RWPE1 (cell line): ENCODE measurements around the gene MPP3.

ENCODE experiments used
- CTCF ChIA-PET: fragments of 350-600 bp; sonication (Branson Sonifier 250); formaldehyde crosslinking; extraction: SDS; loops from one replicate; lab custom pipeline; 2021; lab: Yijun Ruan, JAX
- POLR2A ChIA-PET: fragments of 400-600 bp; formaldehyde crosslinking; extraction: SDS; loops from one replicate; lab custom pipeline; 2020; ENCODE audit warnings: antibody characterized with exemption; ENCODE audit not compliant: low non-redundant PET; lab: Yijun Ruan, JAX
- DNase-seq: peaks from one replicate; pipeline ENCODE4 v3.0.0; 2012; ENCODE audit warnings: low spot score
- H3K27ac ChIP-seq: fragments of 450-650 bp; 2 replicates; pipeline ENCODE4 v1.5.1; 2017
- CTCF ChIP-seq: fragments of 450-650 bp; conservative IDR thresholded peaks from 2 replicates; pipeline ENCODE4 v1.5.1; 2017; ENCODE audit warnings: low read depth, mild to moderate bottlenecking

The MPP3 gene

DNA sequence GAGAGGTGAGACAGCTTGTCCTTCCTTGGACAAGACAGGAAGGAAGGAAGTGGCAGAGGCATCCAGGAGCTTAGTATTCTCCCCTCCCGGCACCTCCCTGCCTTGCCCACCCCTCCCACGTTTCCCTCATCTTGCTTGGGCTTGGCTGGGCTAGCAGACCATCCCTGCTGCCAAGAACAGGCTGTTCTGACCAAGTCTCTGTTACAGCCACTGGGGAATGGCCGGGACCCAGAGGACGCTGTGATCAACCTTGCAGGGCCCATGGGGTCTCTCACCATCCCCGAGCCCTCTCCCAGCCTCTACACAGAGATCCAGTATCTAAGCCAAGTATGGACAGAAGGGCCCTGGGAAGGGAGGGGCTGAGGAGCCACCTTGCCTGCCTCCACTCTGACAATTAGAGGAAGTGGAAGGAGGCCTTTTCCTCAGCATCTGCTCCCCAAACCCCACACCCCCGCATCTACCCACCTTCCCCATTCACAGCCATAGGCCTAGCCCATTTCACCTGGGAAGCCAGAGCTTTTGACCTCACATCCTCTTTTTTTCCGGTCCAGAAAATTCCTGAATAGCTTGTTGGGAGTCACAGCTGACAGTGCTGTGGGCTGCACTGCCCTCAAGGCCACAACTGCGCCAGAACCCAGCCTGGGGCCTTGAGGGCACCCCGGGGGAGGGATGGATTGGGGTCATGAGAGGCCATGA lies 28.1 kb upstream of the MPP3 start:
- POLR2A ChIA-PET: no interaction called here
- TF ChIP-seq CTCF: no peak
- no peak for DNase-seq
- peak overlapping the region; percentile 17; the same call in 1 of the 2 replicates for H3K27ac ChIP-seq
- CTCF ChIA-PET: interaction anchor here (1.0 kb wide), 1 partner anchor 14 kb away, joined by 5 read pairs; the partner anchor contains the start of gene CD300LG

DNA sequence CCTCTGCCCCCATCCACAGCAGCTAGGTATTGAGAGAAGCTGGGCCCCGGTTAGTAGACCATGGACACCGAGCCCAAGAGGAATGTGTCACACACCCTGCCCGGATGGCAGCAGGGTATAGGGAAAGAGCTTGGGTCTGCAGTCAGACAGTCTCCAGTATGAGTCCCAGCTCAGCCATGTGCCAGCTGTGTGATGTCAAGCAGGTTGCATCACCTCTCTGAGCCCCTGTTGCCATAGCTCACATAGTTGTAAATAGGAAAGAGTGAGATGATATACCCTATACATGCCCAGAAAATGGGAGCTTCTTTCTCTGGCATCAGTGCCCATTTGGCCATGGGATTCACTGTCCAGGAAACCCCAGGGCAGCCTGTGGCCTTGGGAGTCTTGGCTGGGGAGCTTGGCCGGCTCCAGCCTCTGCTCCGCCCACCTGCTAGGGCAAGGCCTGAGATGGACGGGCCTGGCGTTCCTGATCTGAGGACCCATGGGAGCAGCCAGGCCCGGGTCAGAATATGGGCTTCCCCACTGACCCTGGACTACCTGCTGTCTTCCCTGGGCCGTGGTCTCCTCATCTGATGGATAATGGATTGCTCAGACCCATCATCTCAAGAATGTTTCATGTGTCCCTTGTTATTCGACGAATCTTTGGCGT lies 27.3 kb upstream of the MPP3 start:
- ChIA-PET CTCF (interaction anchor here (1.1 kb wide), 1 partner anchor 14 kb away, joined by 3 read pairs; no protein-coding TSS in a partner anchor), POLR2A (no interaction called here)
- no peak for DNase-seq
- no peak for TF ChIP-seq CTCF
- no peak overlapping the region for H3K27ac ChIP-seq

DNA sequence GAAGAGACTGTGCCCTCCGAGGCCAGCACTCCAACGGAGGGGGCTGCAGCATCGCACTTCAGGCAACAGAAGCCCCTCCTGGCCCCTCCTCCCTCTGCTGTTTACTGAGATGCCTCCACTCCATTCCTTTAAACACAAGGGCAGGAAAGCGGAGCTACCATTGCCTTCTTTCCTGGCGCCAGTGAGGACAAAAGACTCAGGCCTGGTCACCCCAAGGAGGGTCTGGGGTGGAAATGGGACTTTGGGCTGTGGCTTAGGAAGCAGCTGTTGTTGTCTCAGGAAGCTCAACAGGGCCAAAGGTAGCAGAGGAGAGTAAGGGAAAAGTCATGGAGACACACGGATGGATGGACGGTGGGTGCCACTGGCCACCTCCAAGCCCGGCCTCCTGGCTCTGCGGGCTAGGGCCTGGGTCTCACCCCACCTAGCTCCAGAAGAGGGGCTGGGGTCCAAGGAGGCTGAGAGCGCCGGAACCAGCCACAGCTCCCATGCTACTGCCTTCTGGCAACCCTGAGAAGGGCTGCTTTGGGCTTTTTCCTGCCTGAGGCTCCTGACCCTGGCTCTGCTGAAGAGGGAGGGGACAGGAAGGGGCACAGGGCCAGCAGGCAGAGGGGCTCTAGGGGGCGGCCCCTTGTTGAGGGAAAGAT lies 25.1 kb upstream of the MPP3 start:
- TF ChIP-seq CTCF: no peak
- ChIA-PET POLR2A (no interaction called here), CTCF (interaction anchor here (3.7 kb wide), 1 partner anchor 12 kb away, joined by 17 read pairs; the partner anchor contains the start of gene CD300LG)
- H3K27ac ChIP-seq: no peak overlapping the region
- no peak for DNase-seq

DNA sequence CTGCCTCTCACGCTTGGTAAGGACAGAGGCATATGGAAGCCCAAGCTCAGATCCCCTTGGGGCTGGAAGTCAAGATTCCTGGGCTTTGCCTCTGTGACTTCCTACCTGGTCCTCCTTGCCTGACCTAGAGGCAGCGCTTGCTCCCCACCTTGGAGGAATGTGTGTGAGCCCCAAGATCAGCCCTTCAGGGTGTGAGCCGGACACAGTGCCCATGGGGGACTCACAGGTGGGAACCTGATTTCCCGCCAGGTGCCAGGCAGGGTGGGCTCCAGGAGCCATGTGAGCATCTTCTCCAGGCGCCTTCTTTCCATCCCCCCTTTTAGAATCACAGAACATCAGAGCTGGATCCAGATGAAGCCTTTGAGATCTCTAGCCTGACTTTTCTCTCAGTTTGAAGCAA lies 24.2 kb upstream of the MPP3 start:
- no peak overlapping the region for H3K27ac ChIP-seq
- no peak for TF ChIP-seq CTCF
- CTCF ChIA-PET: interaction anchor here (0.6 to 3.7 kb wide), 3 partner anchors 11 to 79 kb away, joined by 4 to 17 read pairs (median 8); partner anchors contain the start of gene CD300LG
- no peak for DNase-seq
- POLR2A ChIA-PET: no interaction called here

GRCh38 chr17:43856141-43856540 lies 23.2 kb upstream of the MPP3 start:
- H3K27ac ChIP-seq: no peak overlapping the region
- DNase-seq: no peak
- CTCF ChIA-PET: interaction anchor here (1.2 to 3.7 kb wide), 2 partner anchors 10 to 53 kb away, joined by 4 to 17 read pairs; partner anchors contain the start of gene CD300LG
- POLR2A ChIA-PET: no interaction called here
- TF ChIP-seq CTCF: no peak

GRCh38 chr17:43855061-43855460 lies 22.1 kb upstream of the MPP3 start:
- no peak overlapping the region for H3K27ac ChIP-seq
- no peak for DNase-seq
- ChIA-PET CTCF (interaction anchor here (0.6 to 3.7 kb wide), 2 partner anchors 9 to 599 kb away, joined by 3 to 17 read pairs; partner anchors contain the start of gene CD300LG), POLR2A (no interaction called here)
- no peak for TF ChIP-seq CTCF
